BLaER1 treated with 17β-estradiol and CSF1 and Interleukin-3, amounts not matched to agents 10 nM and 100 nM (cell line): Measurements from ENCODE around the gene BBS10.
"Not testable (repeated sequence)": the region's sequence is repeated elsewhere in the genome, so short reads cannot be mapped to it uniquely, and the experiment has no call there.

Experiments used
- H3K27ac ChIP-seq, 11 experiments: shearing (Covaris generic); formaldehyde crosslinking; 2 replicates each; pipeline ENCODE4 v1.8.1; 2022
- H3K27me3 ChIP-seq, 11 experiments: shearing (Covaris generic); formaldehyde crosslinking; 2 replicates each; pipeline ENCODE4 v1.8.1; 2022
- H3K36me3 ChIP-seq, 11 experiments: shearing (Covaris generic); formaldehyde crosslinking; 2 replicates each; pipeline ENCODE4 v1.8.1; 2022
- H3K4me1 ChIP-seq, 10 experiments: shearing (Covaris generic); formaldehyde crosslinking; 2 replicates each; pipeline ENCODE4 v1.8.1; 2022
- H3K4me2 ChIP-seq, 11 experiments: shearing (Covaris generic); formaldehyde crosslinking; 2 replicates each; pipeline ENCODE4 v1.8.1; 2022
- H3K4me3 ChIP-seq, 10 experiments: shearing (Covaris generic); formaldehyde crosslinking; 2 replicates each; pipeline ENCODE4 v1.8.1; 2022
- H3K9ac ChIP-seq, 11 experiments: shearing (Covaris generic); formaldehyde crosslinking; 2 replicates each; pipeline ENCODE4 v1.8.1; 2022
- H3K9me3 ChIP-seq, 11 experiments: shearing (Covaris generic); formaldehyde crosslinking; replicated peaks in 1 of 11; 2 replicates each; pipeline ENCODE4 v1.8.1; 2022
- H4K20me1 ChIP-seq, 11 experiments: shearing (Covaris generic); formaldehyde crosslinking; 2 replicates each; pipeline ENCODE4 v1.8.1; 2022
- Cebpa-rat ChIP-seq, 11 experiments: shearing (Covaris generic); IDR thresholded peaks; 2 replicates each; pipeline ENCODE4 v1.8.1; 2022

Gene BBS10

GRCh38 chr12:76341436-76342030 is 6.7 kb downstream of the BBS10 start:
- peaks cover 0 to 11% (median 0%) of the 10 kb centered on the region in 11 experiments; a peak in 6 of 22 replicates for H3K9me3 ChIP-seq
- no peak for TF ChIP-seq Cebpa-rat (IDR thresholded peaks at IDR 0.05)
- H3K27me3 ChIP-seq, result no peaks in the 10 kb centered on the region
- H3K4me3 ChIP-seq, result no peak overlapping the region
- H4K20me1 ChIP-seq, result no peaks in the 10 kb centered on the region
- no peaks in the 10 kb centered on the region for H3K36me3 ChIP-seq
- peak overlapping the region in 2 of 11 experiments; percentile 31 to 46; a peak in 3 of 22 replicates for H3K4me2 ChIP-seq
- H3K27ac ChIP-seq, result peak overlapping the region in 1 of 11 experiments; percentile 54; a peak in 1 of 22 replicates
- H3K4me1 ChIP-seq, result peaks cover 0 to 25% (median 1%) of the 10 kb centered on the region in 10 experiments; a peak in 11 of 20 replicates
- no peak overlapping the region for H3K9ac ChIP-seq

GRCh38 chr12:76340680-76341435 is 7.4 kb downstream of the BBS10 start:
- Histone ChIP-seq H4K20me1 (no peaks in the 10 kb centered on the region), H3K9me3 (peaks cover 0 to 11% (median 0%) of the 10 kb centered on the region in 11 experiments; a peak in 6 of 22 replicates), H3K4me3 (no peak overlapping the region), H3K27ac (peak overlapping the region in 1 of 11 experiments; percentile 54; a peak in 2 of 22 replicates), H3K4me2 (peak overlapping the region in 3 of 11 experiments; percentile 10 to 46 (median 31); a peak in 4 of 22 replicates), H3K36me3 (no peaks in the 10 kb centered on the region), H3K4me1 (peaks cover 0 to 19% (median 0%) of the 10 kb centered on the region in 10 experiments; a peak in 5 of 20 replicates), H3K27me3 (no peaks in the 10 kb centered on the region), H3K9ac (no peak overlapping the region)
- TF ChIP-seq Cebpa-rat (IDR thresholded peaks at IDR 0.05), result no peak

GRCh38 chr12:76337583-76337982 is 10.6 kb downstream of the BBS10 start:
- H3K4me1 ChIP-seq, result peaks cover 0 to 17% (median 0%) of the 10 kb centered on the region in 10 experiments; a peak in 5 of 20 replicates
- H3K4me2 ChIP-seq, result no peak overlapping the region
- no peak overlapping the region for H3K27ac ChIP-seq
- no peaks in the 10 kb centered on the region for H3K27me3 ChIP-seq
- H3K36me3 ChIP-seq, result no peaks in the 10 kb centered on the region
- H3K9me3 ChIP-seq, result peaks cover 0 to 11% (median 0%) of the 10 kb centered on the region in 11 experiments; a peak in 6 of 22 replicates
- no peak overlapping the region for H3K4me3 ChIP-seq
- TF ChIP-seq Cebpa-rat (IDR thresholded peaks at IDR 0.05), result no peak
- H4K20me1 ChIP-seq, result no peaks in the 10 kb centered on the region
- no peak overlapping the region for H3K9ac ChIP-seq

GRCh38 chr12:76332606-76333005 is 15.6 kb downstream of the BBS10 start:
- H3K27me3 ChIP-seq, result no peaks in the 10 kb centered on the region
- H3K9me3 ChIP-seq, result peaks cover 0 to 8% (median 0%) of the 10 kb centered on the region in 11 experiments; a peak in 2 of 22 replicates
- TF ChIP-seq Cebpa-rat (IDR thresholded peaks at IDR 0.05), result no peak
- no peak overlapping the region for H3K4me3 ChIP-seq
- no peaks in the 10 kb centered on the region for H4K20me1 ChIP-seq
- no peaks in the 10 kb centered on the region for H3K36me3 ChIP-seq
- no peak overlapping the region for H3K4me2 ChIP-seq
- H3K27ac ChIP-seq, result no peak overlapping the region
- peaks cover 0 to 12% (median 0%) of the 10 kb centered on the region in 10 experiments; a peak in 4 of 20 replicates for H3K4me1 ChIP-seq
- H3K9ac ChIP-seq, result no peak overlapping the region

- no peaks in the 10 kb centered on the region for H4K20me1 ChIP-seq
- H3K9ac ChIP-seq, result no peak overlapping the region
- H3K36me3 ChIP-seq, result no peaks in the 10 kb centered on the region
- H3K27ac ChIP-seq, result no peak overlapping the region
- H3K4me3 ChIP-seq, result no peak overlapping the region
- H3K4me1 ChIP-seq, result peaks cover 0 to 12% (median 0%) of the 10 kb centered on the region in 10 experiments; a peak in 4 of 20 replicates
- H3K9me3 ChIP-seq, result peaks cover 0 to 8% (median 0%) of the 10 kb centered on the region in 11 experiments; a peak in 2 of 22 replicates
- TF ChIP-seq Cebpa-rat (IDR thresholded peaks at IDR 0.05), result no peak
- H3K27me3 ChIP-seq, result no peaks in the 10 kb centered on the region
- H3K4me2 ChIP-seq, result no peak overlapping the region
Measured at GRCh38 chr12:76329606-76330005, 18.6 kb downstream of the BBS10 start.

- H3K4me1 ChIP-seq, result peaks cover 0 to 12% (median 0%) of the 10 kb centered on the region in 10 experiments; a peak in 4 of 20 replicates
- no peaks in the 10 kb centered on the region for H3K36me3 ChIP-seq
- H3K9me3 ChIP-seq, result peaks cover 0 to 8% (median 0%) of the 10 kb centered on the region in 11 experiments; a peak in 2 of 22 replicates
- TF ChIP-seq Cebpa-rat (IDR thresholded peaks at IDR 0.05), result no peak
- no peak overlapping the region for H3K27ac ChIP-seq
- peak overlapping the region in 1 of 11 experiments; percentile 15; a peak in 1 of 22 replicates for H3K4me2 ChIP-seq
- no peak overlapping the region for H3K4me3 ChIP-seq
- H4K20me1 ChIP-seq, result no peaks in the 10 kb centered on the region
- H3K27me3 ChIP-seq, result no peaks in the 10 kb centered on the region
- no peak overlapping the region for H3K9ac ChIP-seq
Measured at GRCh38 chr12:76329159-76329558, 19.1 kb downstream of the BBS10 start.

- H3K9me3 ChIP-seq, H3K4me1 ChIP-seq, H3K36me3 ChIP-seq, H3K27ac ChIP-seq, H3K9ac ChIP-seq, H3K27me3 ChIP-seq, H3K4me2 ChIP-seq, H3K4me3 ChIP-seq, H4K20me1 ChIP-seq: not testable (repeated sequence)
Measured at GRCh38 chr12:76319595-76320319, 28.5 kb downstream of the BBS10 start.

GRCh38 chr12:76318773-76319594 is 29.2 kb downstream of the BBS10 start:
- no peak overlapping the region for H3K4me3 ChIP-seq
- H3K9me3 ChIP-seq, result no peaks in the 10 kb centered on the region
- H3K27me3 ChIP-seq, result no peaks in the 10 kb centered on the region
- H3K4me1 ChIP-seq, result no peaks in the 10 kb centered on the region
- no peak overlapping the region for H3K9ac ChIP-seq
- no peak overlapping the region for H3K4me2 ChIP-seq
- H3K36me3 ChIP-seq, result no peaks in the 10 kb centered on the region
- no peak overlapping the region for H3K27ac ChIP-seq
- no peak for TF ChIP-seq Cebpa-rat (IDR thresholded peaks at IDR 0.05)
- H4K20me1 ChIP-seq, result no peaks in the 10 kb centered on the region
